Spleen (tissue), 11 donors: ENCODE data around the gene SPTBN2. TPM values are rescaled to one million over a fixed set of nuclear protein-coding genes. Genes with fewer than 3 reads are reported as not detected.

Experiments
- DNase-seq: peaks from one replicate; pipeline ENCODE4 v3.0.0-alpha.2; 2020
- H3K27ac ChIP-seq, 8 donors: fragments of 200-600 bp; sonication (generic) in 7 of 8; 1 replicate in 4 of 8; 2 replicates in 4 of 8; pipeline versions ENCODE4 v1.5.0 to v1.8.0; 2016 to 2021; ENCODE audit warnings: inconsistent platforms in 4 of 8, mild to moderate bottlenecking in 4 of 8, moderate library complexity in 1 of 8
- H3K27me3 ChIP-seq, 7 donors: fragments of 200-600 bp; sonication (generic) in 6 of 7; replicated peaks in 1 of 7; 1 replicate in 4 of 7; 2 replicates in 3 of 7; pipeline versions ENCODE4 v1.5.0 to v1.8.0; 2016 to 2021; ENCODE audit warnings: inconsistent platforms in 3 of 7, mild to moderate bottlenecking in 1 of 7
- H3K36me3 ChIP-seq, 6 donors: fragments of 200-600 bp; sonication (generic) in 5 of 6; 1 replicate in 4 of 6; 2 replicates in 2 of 6; pipeline versions ENCODE4 v1.5.0 to v1.8.0; 2016 to 2021; ENCODE audit warnings: inconsistent platforms in 2 of 6
- H3K4me1 ChIP-seq, 6 donors: fragments of 200-600 bp; sonication (generic) in 5 of 6; 1 replicate in 3 of 6; 2 replicates in 3 of 6; pipeline versions ENCODE4 v1.5.0 to v1.8.0; 2016 to 2021; ENCODE audit warnings: inconsistent platforms in 3 of 6
- H3K4me3 ChIP-seq, 8 donors: fragments of 200-600 bp; sonication (generic) in 7 of 8; 1 replicate in 4 of 8; 2 replicates in 4 of 8; pipeline versions ENCODE4 v1.5.0 to v1.8.0; 2016 to 2021; ENCODE audit warnings: inconsistent platforms in 4 of 8, mild to moderate bottlenecking in 4 of 8, moderate library complexity in 2 of 8
- H3K9me3 ChIP-seq, 8 donors: fragments of 200-600 bp; sonication (generic) in 7 of 8; 1 replicate in 4 of 8; 2 replicates in 4 of 8; pipeline versions ENCODE4 v1.5.0 to v1.8.0; 2016 to 2021; ENCODE audit warnings: inconsistent platforms in 4 of 8
- CTCF ChIP-seq, 11 experiments: fragments of 200-600 bp in 7 of 11; fragments of 450-650 bp in 4 of 11; sonication (generic) in 4 of 11; IDR thresholded peaks in 8 of 11; conservative IDR thresholded peaks in 3 of 11; 1 replicate in 7 of 11; 2 replicates in 4 of 11; pipeline versions ENCODE4 v1.4.0 to v1.8.0; 2016 to 2021; ENCODE audit warnings: antibody characterized with exemption in 11 of 11, inconsistent platforms in 4 of 11, mild to moderate bottlenecking in 1 of 11
- POLR2A ChIP-seq, 3 donors: fragments of 450-650 bp; IDR thresholded peaks; one replicate each; pipeline ENCODE4 v1.5.1; 2017; ENCODE audit warnings: antibody characterized with exemption in 3 of 3, mild to moderate bottlenecking in 1 of 3
- POLR2AphosphoS5 ChIP-seq, 3 donors: sonication (generic); formaldehyde crosslinking; IDR thresholded peaks; one replicate each; pipeline ENCODE4 v1.5.1; 2017; ENCODE audit warnings: antibody characterized with exemption in 3 of 3
- WGBS, 5 donors: extraction: QIAGEN DNeasy Blood & Tissue Kit in 3 of 5; methylation state at CpG; one replicate each; pipeline versions ENCODE4 v1.1.5 to v1.1.7; 2013 to 2018; 5-methylcytosine and 5-hydroxymethylcytosine counted together
- intact Hi-C: fragments of 100-400 bp; cut with DNase I; formaldehyde crosslinking; loops from one replicate; pipeline ENCODE4 v1.15.0; 2023; ENCODE audit warnings: low total_unique reads
- polyA plus RNA-seq, 3 donors: library from polyadenylated mRNA; stranded (reverse); fragments of 200-250 nt; gene quantifications; one replicate each; pipeline ENCODE4 v1.2.1, GENCODE V29; 2013
- total RNA-seq, 7 donors: library from RNA; depleted of rRNA in 3 of 7; stranded (reverse); fragments of >200 nt in 3 of 7; fragmentation: NEBNext Ultra II Directional in 4 of 7; extraction: Animal tissue kit (Norgen Biotek cat#: 25700) in 4 of 7; gene quantifications; one replicate each; pipeline versions ENCODE4 v1.1.0 to v1.2.1, GENCODE V29; 2016 to 2021
- donor health status: healthy with polysubstance abuse.
- donor health status: DM: no; HTN: no; CAD: no; lungs with moderate emphysema.
- donor health status: DM: no; HTN: no; CAD: no.
- donor health status: Bipolar disorder and iron deficiency.
- donor health status: healthy.
- donor health status: DM: no; HTN: no; CAD: no.
- donor health status: DM: yes; HTN: yes; CAD: no.

SPTBN2 gene
- total and polyA plus RNA-seq, 10 donors, result 0.61 to 5.1 (median 3.7) TPM

- intact Hi-C loops, result no loop called here
- Histone ChIP-seq H3K36me3 (no peaks in the 10 kb centered on the region), H3K4me3 (peak overlapping the region in 6 of 8 donors; percentile 68 to 95 (median 86)), H3K9me3 (peaks cover 0 to 20% (median 12%) of the 10 kb centered on the region in 8 donors), H3K27ac (no peak overlapping the region), H3K27me3 (no peaks in the 10 kb centered on the region), H3K4me1 (peaks cover 4 to 31% (median 18%) of the 10 kb centered on the region in 6 donors)
- 87 to 95% (median 93%) methylated on average over 15 to 16 of the region's 16 CpGs for WGBS, 5 donors
- DNase-seq, result no peak
- no peak for TF ChIP-seq POLR2AphosphoS5 (IDR thresholded peaks at IDR 0.05)
- no peak for TF ChIP-seq POLR2A (IDR thresholded peaks at IDR 0.05)
- no peak for TF ChIP-seq CTCF (IDR thresholded peaks at IDR 0.05 in 8 of 11, conservative IDR thresholded peaks at IDR 0.05 in 3 of 11)
Observed at GRCh38 chr11:66743271-66743968, 14.4 kb upstream of the SPTBN2 start.

- no peaks in the 10 kb centered on the region for H3K27me3 ChIP-seq
- no peak overlapping the region for H3K27ac ChIP-seq
- H3K4me3 ChIP-seq, result no peak overlapping the region
- WGBS, 5 donors, result 78 to 86% (median 81%) methylated on average over 2 of the region's 2 CpGs
- no peak for DNase-seq
- H3K36me3 ChIP-seq, result no peaks in the 10 kb centered on the region
- intact Hi-C loops, result no loop called here
- peaks cover 4 to 26% (median 18%) of the 10 kb centered on the region in 6 donors for H3K4me1 ChIP-seq
- TF ChIP-seq CTCF (IDR thresholded peaks at IDR 0.05 in 8 of 11, conservative IDR thresholded peaks at IDR 0.05 in 3 of 11) (no peak), POLR2AphosphoS5 (IDR thresholded peaks at IDR 0.05) (no peak), POLR2A (IDR thresholded peaks at IDR 0.05) (no peak)
- H3K9me3 ChIP-seq, result peaks cover 0 to 20% (median 12%) of the 10 kb centered on the region in 8 donors
Observed at GRCh38 chr11:66741153-66741552, 12.1 kb upstream of the SPTBN2 start.

- 42 to 71% (median 63%) methylated on average over 2 of the region's 2 CpGs for WGBS, 5 donors
- no peak for DNase-seq
- H3K27ac ChIP-seq, result no peak overlapping the region
- H3K36me3 ChIP-seq, result no peaks in the 10 kb centered on the region
- TF ChIP-seq POLR2A (IDR thresholded peaks at IDR 0.05), result no peak
- no peak for TF ChIP-seq POLR2AphosphoS5 (IDR thresholded peaks at IDR 0.05)
- no peak for TF ChIP-seq CTCF (IDR thresholded peaks at IDR 0.05 in 8 of 11, conservative IDR thresholded peaks at IDR 0.05 in 3 of 11)
- no peaks in the 10 kb centered on the region for H3K27me3 ChIP-seq
- H3K4me3 ChIP-seq, result no peak overlapping the region
- peaks cover 0 to 14% (median 10%) of the 10 kb centered on the region in 6 donors for H3K4me1 ChIP-seq
- intact Hi-C loops, result no loop called here
- peaks cover 0 to 20% (median 12%) of the 10 kb centered on the region in 8 donors for H3K9me3 ChIP-seq
Observed at GRCh38 chr11:66739983-66740382, 11.0 kb upstream of the SPTBN2 start.

GRCh38 chr11:66734215-66734614 lies 5.2 kb upstream of the SPTBN2 start:
- no peak for TF ChIP-seq POLR2A (IDR thresholded peaks at IDR 0.05)
- no peak for TF ChIP-seq POLR2AphosphoS5 (IDR thresholded peaks at IDR 0.05)
- TF ChIP-seq CTCF (IDR thresholded peaks at IDR 0.05 in 8 of 11, conservative IDR thresholded peaks at IDR 0.05 in 3 of 11), result no peak
- Histone ChIP-seq H3K27ac (no peak overlapping the region), H3K27me3 (peaks cover 0 to 30% (median 5%) of the 10 kb centered on the region in 7 donors), H3K4me3 (no peak overlapping the region), H3K36me3 (no peaks in the 10 kb centered on the region), H3K4me1 (peaks cover 0 to under 1% (median 0%) of the 10 kb centered on the region in 6 donors), H3K9me3 (no peaks in the 10 kb centered on the region)
- intact Hi-C loops, result no loop called here
- 91 to 97% (median 94%) methylated on average over 3 of the region's 3 CpGs for WGBS, 5 donors
- no peak for DNase-seq
